HS-27A (cell line): ENCODE data around the gene SRD5A1.

ENCODE experiments used
- DNase-seq: peaks from one replicate; pipeline ENCODE4 v3.0.0-alpha.2; 2012; ENCODE audit warnings: low read depth, missing footprints

SRD5A1 gene

DNA sequence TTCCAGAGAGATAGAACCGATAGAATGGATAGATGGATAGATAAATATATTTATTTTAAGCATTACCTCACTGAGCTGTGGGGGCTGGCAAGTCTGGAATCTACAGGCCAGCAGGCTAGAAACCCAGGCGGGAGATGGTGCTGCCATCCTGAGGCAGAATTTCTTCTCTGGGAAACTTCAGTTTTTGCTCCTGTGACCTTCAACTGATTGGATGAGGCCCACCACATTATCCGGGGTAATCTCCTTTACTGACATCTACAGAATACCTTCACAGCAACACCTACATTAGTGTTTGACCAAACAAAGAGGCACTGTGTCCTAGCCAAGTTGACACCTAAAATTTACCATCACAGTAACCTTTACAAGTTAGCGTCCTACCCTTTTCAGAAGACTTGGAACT is 50.8 kb downstream of the SRD5A1 start:
- DNase-seq, result no peak

DNA sequence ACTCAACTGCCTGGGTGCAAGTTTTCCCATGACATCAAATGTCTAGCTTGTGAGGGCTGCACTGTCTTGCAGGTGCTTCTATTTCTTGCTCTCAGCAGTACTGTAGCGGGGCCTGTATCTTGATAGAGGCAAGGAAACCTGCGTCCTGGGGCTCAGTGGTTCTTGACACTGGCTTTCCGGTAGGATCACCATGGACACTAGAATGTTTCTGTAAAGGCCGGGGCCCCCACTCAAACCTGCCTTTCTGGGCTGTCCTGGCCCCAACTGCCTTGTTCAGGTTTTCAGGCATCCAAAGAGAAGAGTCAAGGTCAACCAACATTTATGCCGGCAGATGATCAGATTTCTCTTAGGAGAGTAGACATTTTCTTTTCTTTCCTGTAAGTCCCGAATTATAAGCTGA is 53.3 kb downstream of the SRD5A1 start:
- DNase-seq, result no peak

DNA sequence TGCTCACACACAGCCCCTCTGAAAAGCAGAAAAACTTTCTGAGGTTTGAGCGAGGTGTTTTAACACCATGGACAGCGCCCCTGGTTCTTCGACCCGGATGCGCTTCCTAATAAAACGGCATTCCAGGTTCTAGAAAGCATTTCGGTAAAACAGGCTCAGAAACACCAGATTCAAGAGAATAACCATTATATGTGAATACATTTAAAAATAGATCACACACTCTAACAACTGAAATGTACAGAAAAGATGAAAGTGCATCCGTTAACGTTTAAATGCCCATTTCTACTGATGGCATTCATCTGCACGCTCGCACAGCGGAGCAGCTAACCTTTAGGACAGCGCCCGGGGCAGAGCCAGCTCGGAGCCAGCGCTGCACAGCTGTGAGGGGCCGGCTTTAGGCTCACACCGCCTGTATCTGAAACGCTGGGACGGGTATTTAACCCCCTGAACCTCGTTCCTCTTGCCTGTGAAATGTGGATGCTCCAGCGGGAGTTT is 53.7 kb downstream of the SRD5A1 start:
- no peak for DNase-seq

DNA sequence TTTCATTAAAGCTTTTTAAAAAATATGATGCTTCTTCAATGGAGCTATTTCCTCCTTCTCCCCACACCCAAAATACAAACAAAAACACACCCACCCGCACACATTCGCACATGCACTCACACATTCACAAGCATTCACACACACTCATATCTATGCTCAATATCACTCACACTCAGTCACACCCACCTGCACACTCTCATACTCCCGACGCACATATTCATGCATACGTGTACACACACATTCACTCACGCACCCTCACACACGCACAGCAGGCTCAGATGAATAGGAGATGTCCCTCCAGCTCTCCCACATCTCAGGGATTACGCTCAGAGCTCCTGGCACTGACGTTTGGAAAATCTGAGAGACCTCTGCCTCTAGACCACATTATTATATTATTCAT is 54.3 kb downstream of the SRD5A1 start:
- no peak for DNase-seq

DNA sequence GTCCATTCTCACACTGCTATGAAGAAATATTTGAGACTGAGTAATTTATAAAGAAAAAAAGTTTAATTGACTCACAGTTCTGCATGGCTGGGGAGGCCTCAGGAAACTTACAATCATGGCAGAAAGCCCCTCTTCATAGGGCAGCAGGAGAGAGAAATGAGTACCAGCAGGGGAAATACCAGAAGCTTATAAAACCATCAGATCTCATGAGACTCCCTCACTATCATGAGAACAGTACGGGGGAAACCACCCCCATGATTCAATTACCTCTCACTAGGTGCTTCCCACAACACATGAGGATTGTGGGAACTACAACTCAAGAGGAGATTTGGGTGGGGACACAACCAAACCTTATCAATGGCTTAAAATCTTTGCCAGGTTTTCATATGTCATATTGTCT is 59.7 kb downstream of the SRD5A1 start:
- no peak for DNase-seq

DNA sequence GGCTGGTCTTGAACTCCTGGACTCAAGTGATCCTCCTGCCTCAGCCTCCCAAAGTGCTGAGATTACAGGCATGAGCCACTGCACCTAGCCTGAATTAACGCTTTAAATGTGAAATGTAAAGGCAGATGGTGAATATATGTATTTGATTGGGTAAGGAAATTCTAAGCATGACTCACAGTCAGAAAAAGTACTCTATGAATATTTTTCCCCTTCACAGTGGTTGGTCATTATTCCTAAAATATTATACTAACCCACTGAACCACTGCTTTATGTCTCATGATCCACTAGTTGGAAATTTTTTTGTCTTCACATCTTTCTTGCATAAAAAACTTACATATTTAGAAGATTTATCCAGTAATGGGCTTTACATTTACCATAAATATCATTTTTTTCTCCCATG is 65.5 kb downstream of the SRD5A1 start:
- DNase-seq, result no peak

DNA sequence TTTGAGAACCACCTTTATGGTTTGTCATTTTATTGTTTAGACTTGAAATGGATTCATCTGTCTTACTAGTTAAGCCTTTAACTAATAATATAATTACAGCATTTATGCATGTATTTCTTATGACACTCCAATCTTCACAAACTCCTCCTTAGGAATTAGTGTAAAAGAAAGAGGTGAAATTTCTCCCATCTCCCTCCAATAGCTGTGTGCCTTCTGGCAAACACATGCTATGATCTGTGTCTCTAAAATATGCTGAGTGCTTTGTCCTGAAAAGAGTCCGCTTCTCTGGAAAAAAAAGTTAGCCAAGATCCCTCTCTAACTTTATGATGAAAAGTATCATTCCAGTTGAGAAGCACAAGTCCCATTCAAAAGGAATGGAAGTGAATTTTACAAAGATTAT is 66.1 kb downstream of the SRD5A1 start:
- no peak for DNase-seq

DNA sequence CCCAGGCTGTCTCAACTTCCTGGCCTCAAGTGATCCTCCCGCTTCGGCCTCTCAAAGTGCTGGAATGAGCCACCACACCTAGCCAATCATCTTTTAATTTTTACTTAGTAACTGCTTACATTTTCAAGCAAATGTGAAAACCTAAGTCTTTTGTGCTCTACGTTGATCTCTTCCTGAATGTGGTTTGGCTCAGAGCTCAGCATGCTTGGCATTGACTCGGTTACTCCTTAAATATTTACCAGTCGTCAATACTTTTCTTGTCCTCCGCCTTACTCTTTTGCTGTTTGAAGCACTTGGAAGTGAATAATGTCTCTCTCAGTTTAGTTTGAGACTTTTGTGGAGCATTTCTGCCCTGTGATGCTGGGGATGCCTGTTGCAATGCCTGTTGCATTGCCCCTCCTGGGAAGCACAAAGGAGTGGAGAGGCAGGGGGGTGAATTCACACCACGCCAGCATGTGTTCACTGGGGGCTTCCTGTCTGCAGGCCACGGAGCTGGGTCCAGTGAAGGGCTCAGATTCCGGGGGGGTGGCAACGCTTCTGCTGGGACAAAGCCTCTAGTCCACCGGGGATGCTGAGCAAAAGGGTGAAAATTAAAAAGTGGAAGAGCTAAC is 66.9 kb downstream of the SRD5A1 start:
- DNase-seq, result no peak

DNA sequence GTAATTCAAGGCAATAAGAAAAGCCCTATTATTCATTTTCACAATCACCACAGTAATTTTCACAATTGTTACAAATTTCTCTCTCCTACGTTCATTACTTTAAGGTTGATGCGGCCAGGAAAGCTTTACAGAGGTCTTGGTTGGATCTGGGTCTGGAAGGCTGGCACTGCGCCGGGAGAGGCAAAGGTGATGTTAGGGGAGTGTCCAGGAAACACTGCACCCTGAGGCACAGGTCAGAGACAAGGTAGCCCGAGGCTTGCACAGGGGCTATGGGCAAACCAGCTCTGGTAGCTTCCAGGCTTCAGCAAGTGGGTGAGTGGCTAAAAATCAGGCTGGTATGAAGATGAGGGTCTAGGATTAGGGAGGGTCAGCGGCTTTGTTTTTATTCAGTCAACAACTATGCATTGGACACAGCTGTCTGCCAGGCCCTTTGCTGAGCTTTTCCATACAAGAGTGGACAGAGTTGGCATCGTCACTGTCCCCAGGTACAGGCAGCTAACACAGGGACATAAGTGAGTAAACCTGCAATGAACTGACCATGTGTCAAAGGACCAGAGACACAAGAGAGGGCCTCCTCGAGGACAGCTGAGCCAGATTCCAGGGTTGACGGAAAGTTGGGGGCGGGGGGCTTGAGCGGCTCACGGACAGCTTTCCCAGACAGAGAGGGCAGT is 67.6 kb downstream of the SRD5A1 start:
- DNase-seq, result no peak

DNA sequence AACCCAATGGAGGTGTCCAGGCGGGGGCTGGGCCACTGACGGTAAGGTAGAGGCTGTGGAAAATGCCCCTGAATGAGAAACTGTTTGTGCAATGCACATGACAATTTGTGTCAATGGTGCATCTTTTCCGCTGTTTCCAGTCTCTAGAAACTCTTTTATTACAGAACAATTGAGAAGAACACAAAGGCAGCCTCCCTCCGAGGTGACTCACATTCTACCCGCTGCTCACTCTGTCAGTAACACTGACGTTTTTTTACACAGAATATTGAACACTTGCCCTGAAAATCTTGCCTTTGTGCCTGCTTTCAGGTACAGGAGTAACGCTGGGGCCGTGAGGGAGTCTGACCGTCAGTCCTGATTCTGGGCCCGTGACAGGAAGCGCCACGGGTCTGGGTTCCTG is 68.3 kb downstream of the SRD5A1 start:
- no peak for DNase-seq

DNA sequence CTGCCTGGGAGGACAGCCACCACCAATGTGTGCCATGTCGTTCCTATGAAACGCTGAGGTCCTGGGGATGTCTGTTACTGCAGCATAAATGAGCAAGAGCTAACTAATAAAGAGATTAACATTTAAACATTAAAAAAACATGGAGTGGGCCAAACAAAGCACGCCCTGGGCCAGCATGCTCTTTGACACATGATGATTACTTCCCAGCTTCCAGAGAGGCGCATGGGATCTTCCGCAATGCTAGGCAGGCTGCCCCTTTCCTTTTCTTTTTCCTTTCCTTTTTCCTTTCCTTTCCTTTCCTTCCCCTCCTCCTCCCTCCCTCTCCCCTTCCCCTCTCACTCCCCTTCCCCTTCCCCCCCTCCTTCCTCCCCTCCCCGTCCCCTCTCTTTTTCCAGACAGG is 69.4 kb downstream of the SRD5A1 start:
- DNase-seq, result no peak

DNA sequence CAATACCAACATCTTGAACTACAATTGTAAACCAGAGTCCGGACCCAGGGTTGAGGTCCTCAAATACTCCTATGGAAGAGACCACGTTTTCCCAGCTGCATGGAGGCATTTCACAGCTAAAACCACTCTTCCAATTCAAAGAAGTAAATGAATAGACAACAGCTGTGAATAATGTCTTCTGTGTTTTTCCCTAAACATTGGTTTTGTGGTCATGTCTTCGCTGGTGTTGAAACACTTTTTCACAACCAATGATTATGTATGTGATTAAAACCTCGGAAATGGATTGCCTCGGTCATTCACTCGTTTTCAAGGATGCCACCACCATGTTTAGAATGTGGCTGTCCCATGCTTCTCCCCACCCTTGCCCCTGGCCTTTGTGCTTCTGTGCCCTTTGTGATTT is 70.6 kb downstream of the SRD5A1 start:
- DNase-seq, result no peak

DNA sequence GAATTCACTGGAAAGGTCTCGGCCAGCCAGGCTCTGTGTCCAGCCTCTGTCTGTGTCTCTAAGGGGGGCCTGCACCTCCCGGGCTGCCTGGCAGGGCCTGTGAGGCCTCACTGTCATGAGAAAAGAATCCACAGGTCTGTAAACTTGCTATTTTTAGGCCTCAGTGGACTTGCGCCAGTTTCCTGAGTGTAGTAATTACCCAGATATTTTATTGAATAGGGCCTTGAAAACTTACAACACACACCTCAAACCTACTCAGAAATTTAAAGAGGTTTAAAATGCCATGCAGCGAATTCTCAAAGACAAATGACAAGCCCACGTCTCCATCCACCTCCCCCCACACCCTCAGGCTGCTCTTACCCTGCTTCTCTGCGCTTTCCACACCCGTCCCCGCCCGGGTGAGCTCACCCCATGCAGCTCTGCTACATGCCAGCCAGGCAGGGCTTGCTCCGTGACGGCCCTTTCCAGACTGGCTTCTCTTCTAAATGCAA is 71.2 kb downstream of the SRD5A1 start:
- DNase-seq, result peak; percentile 40

DNA sequence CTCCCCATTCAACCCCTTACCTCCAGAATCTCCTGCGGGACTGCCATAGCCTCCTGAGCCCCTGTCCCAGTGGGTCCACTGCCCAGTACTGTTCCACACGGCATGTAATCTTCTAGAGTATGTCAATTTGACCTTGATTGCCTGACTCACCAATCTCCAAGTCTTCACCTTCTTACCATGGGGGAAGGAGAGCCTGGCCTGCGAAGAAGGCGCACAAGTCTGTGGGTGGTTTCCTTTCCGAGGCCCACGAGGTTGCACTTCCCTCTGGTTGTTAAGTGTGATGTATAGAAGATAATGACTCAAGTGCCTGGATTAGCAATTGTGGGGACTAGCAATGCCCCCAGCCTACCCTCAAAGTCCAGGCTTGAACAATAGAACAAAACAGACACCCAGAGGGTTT is 71.8 kb downstream of the SRD5A1 start:
- no peak for DNase-seq

DNA sequence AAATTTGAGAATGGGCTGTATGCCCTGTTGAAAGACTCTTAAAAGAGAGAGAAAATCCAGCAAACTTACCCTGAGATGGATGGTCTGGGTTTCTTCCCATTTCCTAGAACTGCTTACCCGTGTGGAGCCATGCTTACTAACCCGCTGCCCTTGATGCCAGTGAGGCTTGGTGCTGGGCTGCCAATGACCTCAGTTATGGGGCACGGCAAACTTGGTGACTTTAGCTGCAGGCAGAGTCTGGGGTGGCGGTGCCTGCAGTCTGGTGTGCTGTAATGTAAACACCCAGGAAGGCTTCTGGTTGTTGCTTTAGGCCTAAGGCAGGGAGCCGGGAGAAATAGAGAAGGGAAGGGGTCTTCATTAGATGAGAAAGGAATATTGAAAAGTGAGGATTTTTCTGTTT is 72.7 kb downstream of the SRD5A1 start:
- DNase-seq, result no peak

DNA sequence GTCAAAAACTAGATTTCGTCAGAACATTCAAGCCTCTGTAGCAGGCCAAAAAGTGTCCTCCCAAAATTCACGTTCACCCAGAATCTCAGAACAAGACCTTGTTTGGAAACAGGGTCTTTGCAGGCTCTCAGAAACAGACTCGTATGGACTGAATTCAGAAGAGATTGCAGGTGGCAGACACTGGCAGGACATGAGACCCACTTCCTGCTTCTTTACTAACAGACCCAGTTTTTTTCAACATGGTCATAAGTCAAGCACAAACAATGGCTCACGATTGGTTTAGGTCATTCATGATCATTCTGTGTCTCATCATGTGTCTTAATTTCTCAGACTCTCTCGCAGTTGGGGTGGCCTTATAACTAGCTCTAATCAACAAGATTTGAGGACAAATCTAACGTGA is 74.6 kb downstream of the SRD5A1 start:
- no peak for DNase-seq

DNA sequence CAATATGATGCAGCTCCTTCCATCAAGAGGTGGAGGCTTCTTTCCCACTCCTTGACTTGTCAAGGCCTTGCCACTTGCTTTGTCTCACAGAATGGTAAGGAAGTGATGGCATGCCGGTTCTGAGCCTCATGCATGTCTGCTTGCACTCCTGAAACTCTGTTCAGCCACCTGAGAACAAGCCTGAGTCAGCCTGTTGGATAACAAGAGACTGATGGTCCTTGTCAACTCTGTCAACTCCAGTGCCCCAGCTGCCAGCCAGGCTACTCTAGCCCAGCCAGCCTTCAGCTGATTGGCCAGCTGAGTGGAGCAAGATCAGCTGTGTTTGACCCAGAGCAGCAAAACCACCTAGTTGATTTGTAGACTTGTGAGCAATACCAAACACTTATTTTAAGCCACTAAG is 75.6 kb downstream of the SRD5A1 start:
- DNase-seq, result no peak

DNA sequence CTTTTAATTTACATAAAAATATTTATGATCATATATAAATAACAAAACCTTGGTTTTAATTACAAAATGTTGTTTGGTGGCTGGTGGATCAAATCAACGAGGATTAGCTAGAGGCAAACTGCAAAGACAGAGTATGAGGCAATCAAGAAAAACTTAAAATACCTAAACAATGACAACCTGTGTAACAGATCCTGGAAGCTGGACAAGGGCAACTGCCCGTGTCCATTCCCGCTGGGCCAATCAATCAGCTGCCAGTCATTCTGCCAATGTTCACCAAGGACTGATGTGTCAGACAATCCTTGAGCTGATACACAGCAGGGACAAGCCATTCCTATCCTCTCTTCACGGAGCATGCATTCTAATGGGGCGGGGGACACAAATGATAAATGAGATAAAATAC is 76.8 kb downstream of the SRD5A1 start:
- DNase-seq, result no peak

DNA sequence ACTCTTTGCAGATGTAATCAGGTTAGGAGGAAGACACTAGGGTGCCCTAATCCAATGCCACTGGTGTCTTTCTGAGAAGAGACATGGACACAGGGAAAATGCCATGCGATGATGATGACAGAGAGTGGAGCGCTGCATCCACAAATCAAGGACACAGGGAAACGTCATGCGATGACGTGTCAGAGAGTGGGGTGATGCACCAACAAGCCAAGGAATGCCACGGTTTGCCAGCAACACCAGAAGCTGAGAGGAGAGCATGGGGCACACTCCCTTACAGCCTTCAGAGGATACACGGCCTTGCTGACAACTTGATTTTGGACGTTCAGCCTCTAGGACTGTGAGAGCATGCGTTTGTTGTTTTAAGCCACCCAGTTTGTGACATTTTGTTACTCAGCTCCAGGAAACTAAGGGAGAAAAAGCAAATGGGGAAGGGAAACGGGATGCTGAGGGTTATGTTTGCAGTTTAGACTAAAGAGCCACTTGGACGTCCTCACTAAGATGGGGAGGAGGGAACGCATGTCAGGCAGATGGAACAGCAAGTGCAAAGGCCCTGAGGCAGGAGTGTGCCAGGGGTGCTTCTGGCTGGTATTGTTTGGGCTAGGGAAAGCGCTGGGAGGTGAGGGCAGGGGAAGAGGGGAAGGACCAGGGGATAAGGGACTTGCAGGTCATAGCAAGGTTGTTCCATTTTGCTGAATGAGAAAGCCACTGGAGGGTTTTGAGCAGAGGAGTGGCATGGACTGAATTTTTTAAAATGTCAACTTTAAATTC is 77.5 kb downstream of the SRD5A1 start:
- no peak for DNase-seq

DNA sequence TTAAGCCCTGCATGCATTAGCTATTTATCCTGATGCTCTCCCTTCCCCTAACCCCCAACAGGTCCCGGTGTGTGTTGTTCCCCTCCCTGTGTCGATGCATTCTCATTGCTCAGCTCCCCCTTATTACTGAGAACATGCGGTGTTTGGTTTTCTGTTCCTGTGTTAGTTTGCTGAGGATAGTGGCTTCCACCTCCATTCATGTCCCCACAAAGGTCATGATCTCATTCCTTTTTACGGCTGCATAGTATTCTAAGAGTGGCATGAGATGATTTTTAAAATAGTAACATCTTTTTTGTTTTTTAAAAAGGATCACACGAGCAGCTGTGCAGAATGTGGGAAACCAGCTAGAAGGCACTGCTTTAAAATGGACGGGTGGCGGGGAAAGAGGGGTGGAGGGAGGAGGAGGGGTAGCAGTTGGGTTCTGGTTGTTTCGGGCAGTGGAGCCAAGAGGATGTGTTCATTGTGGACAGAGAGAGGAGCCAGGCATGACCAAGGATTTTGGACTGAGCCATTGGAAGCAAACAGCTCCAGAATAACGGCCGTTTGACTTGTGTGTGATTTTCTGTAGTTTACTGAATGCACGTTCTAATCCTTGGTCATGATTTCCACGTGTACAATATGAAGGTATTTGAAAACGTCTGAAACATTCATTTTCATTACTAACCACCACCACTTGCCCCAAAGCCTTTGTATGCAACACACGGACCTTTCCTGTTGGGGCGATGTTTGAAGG is 78.3 kb downstream of the SRD5A1 start:
- DNase-seq, result no peak

DNA sequence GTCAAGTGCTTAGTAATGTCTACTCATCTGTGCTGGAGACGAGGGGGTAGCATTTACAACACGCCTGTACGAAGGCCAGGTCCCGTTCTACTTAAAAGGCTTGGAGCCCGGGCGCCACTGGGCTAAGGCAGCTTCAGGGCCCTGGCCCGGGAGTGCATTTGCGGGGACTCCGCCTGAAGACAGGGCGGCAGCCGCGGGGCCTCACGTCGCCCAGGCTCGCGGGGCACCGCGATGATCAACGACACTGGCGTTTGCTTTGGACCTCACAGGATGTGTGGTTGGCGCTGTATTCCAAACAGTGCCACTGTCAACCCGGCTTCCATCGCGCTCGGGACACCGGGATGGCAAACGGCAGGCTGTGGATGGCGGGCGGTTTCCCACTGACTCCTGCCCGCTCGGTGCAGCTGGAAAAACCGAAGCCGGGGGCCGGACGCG is 78.9 kb downstream of the SRD5A1 start:
- DNase-seq, result peak; percentile 55

DNA sequence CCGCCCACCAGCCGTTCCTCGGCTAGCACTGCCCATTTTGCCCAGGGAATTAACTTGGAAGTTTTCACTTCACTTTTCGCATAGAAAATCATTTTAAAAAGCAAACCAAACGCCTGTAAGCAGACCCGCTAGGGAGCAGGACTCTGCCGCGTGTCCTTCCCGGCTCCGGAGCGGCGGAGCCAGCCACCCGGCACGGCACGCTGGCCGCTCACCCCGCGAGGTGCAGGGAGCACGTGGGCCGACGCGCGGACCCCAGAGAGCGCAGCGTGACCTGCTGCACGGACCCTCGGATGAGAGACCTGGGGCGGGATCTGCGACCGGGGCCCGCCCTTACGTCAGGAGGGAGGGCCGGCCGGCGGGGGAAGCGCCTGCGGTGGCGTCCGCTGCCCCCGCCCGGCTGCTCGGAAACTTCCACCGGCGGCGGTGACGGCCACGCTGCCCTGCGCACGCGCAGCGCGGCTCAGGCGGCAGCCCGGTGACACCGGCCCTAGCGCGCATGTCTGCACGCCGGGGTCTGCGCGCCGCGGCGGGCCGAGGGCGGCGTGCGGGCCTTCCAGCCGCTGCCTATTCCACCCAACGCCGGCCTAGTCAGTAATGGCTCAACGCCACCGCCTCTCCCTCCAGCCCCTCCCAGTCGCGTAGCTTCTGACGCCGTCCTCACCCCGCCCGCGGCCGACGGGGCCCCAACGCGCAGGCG is 79.5 kb downstream of the SRD5A1 start:
- peak; percentile 87 for DNase-seq
